GM12878 (cell line): Measurements from ENCODE around the gene NPIPA8. TPM values are rescaled to one million over a fixed set of nuclear protein-coding genes. Genes with fewer than 3 reads are reported as not detected.
"Not testable (repeated sequence)": the region's sequence is repeated elsewhere in the genome, so short reads cannot be mapped to it uniquely, and the experiment has no call there.

Experiments used
- ATAC-seq: fragments of 200-7000 bp; cut with Tn5 transposase; 3 replicates; pipeline ENCODE4 v1.9.1; 2020; ENCODE audit warnings: mild to moderate bottlenecking, moderate library complexity
- Bru-seq: library from RNA; stranded (reverse); fragments of 400-500 nt; gene quantifications from one replicate; lab custom pipeline; 2021; lab: Mats Ljungman, UMichigan
- BruChase-seq, 2 experiments: library from RNA; stranded (reverse); fragments of 400-500 nt; gene quantifications; one replicate each; lab custom pipeline; 2021; lab: Mats Ljungman, UMichigan
- BruUV-seq: library from RNA; stranded (reverse); fragments of 400-500 nt; replicated peaks from 2 replicates; lab custom pipeline; 2021; lab: Mats Ljungman, UMichigan
- CTCF ChIA-PET: fragments of 300-600 bp; sonication (Branson Sonifier 250); formaldehyde crosslinking; extraction: SDS; loops from one replicate; lab custom pipeline; 2021; ENCODE audit warnings: inconsistent platforms; lab: Yijun Ruan, JAX
- POLR2A ChIA-PET: fragments of 350-600 bp; formaldehyde crosslinking; extraction: SDS; loops from one replicate; lab custom pipeline; 2021; ENCODE audit warnings: inconsistent platforms; lab: Charles Lee
- RAD21 ChIA-PET: fragments of 300-600 bp; sonication (Branson Sonifier 250); formaldehyde crosslinking; loops from one replicate; lab custom pipeline; 2023; ENCODE audit warnings: antibody characterized with exemption; ENCODE audit not compliant: unreplicated experiment; lab: Charles Lee
- SMC1A ChIA-PET: fragments of 300-600 bp; sonication (Branson Sonifier 250); formaldehyde crosslinking; loops from one replicate; lab custom pipeline; 2023; ENCODE audit not compliant: unreplicated experiment, uncharacterized antibody; lab: Charles Lee
- DNase-seq: peaks from one replicate; pipeline ENCODE4 v3.0.0-alpha.2; 2011; ENCODE audit warnings: low read depth, low spot score
- FAIRE-seq: peaks from 3 replicates; lab custom pipeline; 2011; peaks lifted over from hg19 to GRCh38; lab: Jason Lieb, UNC
- H2AFZ ChIP-seq: 2 replicates; pipeline ENCODE4 v1.6.0; 2011; ENCODE audit warnings: low read depth, low read length, control low read depth; ENCODE audit not compliant: control insufficient read depth
- H3K27ac ChIP-seq: 2 replicates; pipeline ENCODE4 v1.5.1; 2011; ENCODE audit warnings: control low read depth; ENCODE audit not compliant: control insufficient read depth, insufficient read depth
- H3K27me3 ChIP-seq, 2 experiments: replicated peaks in 1 of 2; 2 replicates each; pipeline versions ENCODE4 v1.6.0 to v1.6.1; 2011; ENCODE audit warnings: low read length in 1 of 2; ENCODE audit not compliant: control insufficient read depth in 2 of 2, insufficient read depth in 2 of 2
- H3K36me3 ChIP-seq, 2 experiments: 2 replicates each; pipeline ENCODE4 v1.5.1; 2011; ENCODE audit warnings: low read length in 1 of 2; ENCODE audit not compliant: control insufficient read depth in 2 of 2, insufficient read depth in 2 of 2
- H3K4me1 ChIP-seq: 2 replicates; pipeline ENCODE4 v1.6.1; 2011; ENCODE audit warnings: mild to moderate bottlenecking, low read length, moderate library complexity, mixed read lengths; ENCODE audit not compliant: control insufficient read depth, insufficient read depth
- H3K4me2 ChIP-seq: 2 replicates; pipeline ENCODE4 v1.6.0; 2011; ENCODE audit warnings: control low read depth; ENCODE audit not compliant: control insufficient read depth, insufficient read depth
- H3K4me3 ChIP-seq: fragments of 200-600 bp; sonication (generic); 2 replicates; pipeline ENCODE4 v1.5.1; 2016
- H3K79me2 ChIP-seq: 2 replicates; pipeline ENCODE4 v1.6.0; 2011; ENCODE audit warnings: low read length; ENCODE audit not compliant: control insufficient read depth, insufficient read depth
- H3K9ac ChIP-seq: 2 replicates; pipeline ENCODE4 v1.8.0; 2011; ENCODE audit warnings: low read length, control low read depth, mixed read lengths; ENCODE audit not compliant: control insufficient read depth, insufficient read depth
- H3K9me3 ChIP-seq: replicated peaks from 3 replicates; pipeline ENCODE4 v1.5.1; 2011; ENCODE audit warnings: mild to moderate bottlenecking, low read length; ENCODE audit not compliant: control insufficient read depth, insufficient read depth
- H4K20me1 ChIP-seq: 2 replicates; pipeline ENCODE4 v1.6.0; 2011; ENCODE audit not compliant: control insufficient read depth, insufficient read depth
- WGBS: methylation state at CpG from one replicate; pipeline ENCODE4 v1.1.6; 2016; ENCODE audit warnings: low lambda C conversion rate; ENCODE audit not compliant: insufficient replicate concordance, insufficient coverage; ENCODE audit errors: missing lambda C conversion rate; 5-methylcytosine and 5-hydroxymethylcytosine counted together
- in situ Hi-C: fragments of 300-500 bp; cut with MboI; formaldehyde crosslinking; loops from 9 replicates; pipeline ENCODE4 v1.14.3; 2018; ENCODE audit warnings: mixed read lengths
- intact Hi-C: fragments of 100-400 bp; cut with micrococcal nuclease; formaldehyde crosslinking; loops from one replicate; pipeline ENCODE4 v1.14.2; 2022; ENCODE audit not compliant: unreplicated experiment
- long read RNA-seq, 2 experiments: library from polyadenylated mRNA; unstranded; transcript quantifications; one replicate each; pipeline ENCODE4 v2.0.0, GENCODE V29; 2019 to 2020
- polyA minus RNA-seq, 3 experiments: library from RNA; depleted of rRNA, polyadenylated mRNA; stranded (reverse); fragments of >200 nt; gene quantifications; 2 replicates each; pipeline ENCODE4 v1.2.3, GENCODE V29; 2011
- polyA plus RNA-seq, 11 experiments: library from polyadenylated mRNA; depleted of rRNA in 4 of 11; unstranded in 6 of 11; stranded (reverse) in 5 of 11; fragments of >200 nt; fragmentation: Nextera tagmentation in 4 of 11; fragmentation: Illumina TruSeq in 1 of 11; extraction: Ambion mirVana in 4 of 11; extraction: Trizol in 1 of 11; gene quantifications; 1 replicate in 1 of 11; 2 replicates in 10 of 11; pipeline versions ENCODE4 v1.2.1 to v1.2.3, GENCODE V29; 2011 to 2016; ENCODE audit warnings: inconsistent platforms in 2 of 11, missing spikeins in 2 of 11, low read depth in 1 of 11
- total RNA-seq, 4 experiments: library from RNA; depleted of rRNA in 3 of 4; stranded (reverse); fragments of >200 nt in 3 of 4; fragmentation: Illumina TruSeq in 1 of 4; extraction: Trizol in 1 of 4; gene quantifications; 2 replicates each; pipeline versions ENCODE4 v1.2.1 to v1.2.3, GENCODE V29; 2013 to 2021

Gene NPIPA8
- total RNA-seq (2013; cell fraction: nucleolus; rRNA removed), result not detected in 2 replicates
- total RNA-seq (2014; rRNA removed) (not detected in 2 replicates), total RNA-seq (2014; rRNA removed; fragmentation: Illumina TruSeq; extraction: Trizol) (not detected in 2 replicates), total RNA-seq (2021) (not detected in 2 replicates), polyA plus RNA-seq (2011; rRNA removed) (0.11 TPM in 1 of 2 replicates, not detected in the other), polyA plus RNA-seq (2014; fragmentation: Illumina TruSeq; extraction: Trizol) (6.3 and 6.6 TPM in 2 replicates), polyA plus RNA-seq (2014; fragmentation: Nextera tagmentation; extraction: Ambion mirVana) (1 to 10 TPM; 2.5 to 2.6 TPM), polyA plus RNA-seq (2014; rRNA removed) (not detected in 2 replicates), polyA plus RNA-seq (2016; fragmentation: Nextera tagmentation; extraction: Ambion mirVana) (not detected), polyA minus RNA-seq (2011; rRNA and poly(A)+ RNA removed) (not detected in 2 replicates), Bru-seq, nascent RNA (not detected), BruChase-seq, experiment 1, labeled RNA remaining after a 6-hour chase (not detected), BruChase-seq, experiment 2, labeled RNA remaining after a 2-hour chase (percentile 21 among the genes with signal in this experiment)
- 18.0 TPM for polyA plus RNA-seq (2011; ENCODE audit: low read depth)
- 5.0 and 7.5 TPM in 2 replicates for polyA plus RNA-seq (2011; cell fraction: cytosol; rRNA removed)
- 0.19 and 0.24 TPM in 2 replicates for polyA plus RNA-seq (2011; cell fraction: nucleus; rRNA removed)
- polyA plus RNA-seq (2012), result not detected in 2 replicates
- not detected in 2 replicates for polyA minus RNA-seq (2011; cell fraction: cytosol; rRNA and poly(A)+ RNA removed)
- polyA minus RNA-seq (2011; cell fraction: nucleus; rRNA and poly(A)+ RNA removed), result not detected in 2 replicates
- long read RNA-seq, experiment 1, result 0 reads
- long read RNA-seq, experiment 2, result 0 reads

DNA sequence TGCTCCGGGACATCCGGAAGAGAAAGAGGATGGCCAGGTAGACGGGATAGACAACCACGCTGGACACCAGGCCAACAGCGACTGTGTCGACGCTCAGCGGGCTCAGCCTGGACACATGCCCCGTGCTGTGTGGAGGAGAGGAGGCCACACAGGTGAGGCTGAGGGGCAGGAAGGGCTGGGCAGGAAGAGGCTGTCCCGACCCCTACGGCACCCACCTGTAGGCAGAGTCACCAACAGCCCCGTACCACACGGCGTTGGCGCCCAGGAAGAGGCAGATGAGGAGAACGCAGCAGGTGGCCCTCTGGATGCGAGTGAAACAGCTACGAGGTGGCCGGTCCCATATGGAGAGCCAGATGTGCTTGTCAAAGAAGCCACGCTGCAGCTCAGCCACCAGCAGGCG lies at the start of gene NPIPA8:
NPIPA8 (minus strand) TSS at position 101 of the 400 bp plus-strand sequence. CDS start 4,074 bp downstream, outside the sequence.
- H3K9me3 ChIP-seq, H3K36me3 ChIP-seq, ATAC-seq, POLR2A ChIA-PET, CTCF ChIA-PET, H3K27me3 ChIP-seq, H3K27ac ChIP-seq, DNase-seq, FAIRE-seq, RAD21 ChIA-PET, H3K79me2 ChIP-seq, in situ Hi-C loops, H3K9ac ChIP-seq, H3K4me3 ChIP-seq, H2AFZ ChIP-seq, intact Hi-C loops, SMC1A ChIA-PET, H3K4me2 ChIP-seq, H3K4me1 ChIP-seq, BruUV-seq, H4K20me1 ChIP-seq: not testable (repeated sequence)
- WGBS, result no CpG with 5 or more reads among the region's 21 CpGs

DNA sequence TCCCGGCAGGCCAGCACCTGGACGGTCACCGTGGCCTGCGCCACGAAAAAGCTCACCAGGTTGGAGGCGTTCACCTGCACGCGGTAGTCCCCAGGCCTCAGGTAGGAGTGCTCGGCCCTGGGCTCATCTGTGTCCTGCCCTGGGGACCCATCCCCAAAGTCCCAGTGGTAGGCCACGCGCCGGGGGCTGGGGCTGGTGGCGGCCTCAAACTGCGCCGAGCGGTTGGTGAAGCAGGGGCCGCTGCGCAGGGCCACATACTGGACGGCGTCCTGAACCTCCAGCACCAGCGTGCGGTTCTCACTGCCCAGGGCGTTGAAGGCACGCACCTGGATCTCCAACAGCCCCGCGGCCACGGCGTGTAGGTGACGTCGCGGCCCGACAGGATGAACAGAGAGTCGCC lies 48.7 kb upstream of the NPIPA8 start:
- in situ Hi-C loops, H3K9ac ChIP-seq, H3K4me3 ChIP-seq, SMC1A ChIA-PET, ATAC-seq, H3K36me3 ChIP-seq, H3K27me3 ChIP-seq, BruUV-seq, FAIRE-seq, H2AFZ ChIP-seq, H4K20me1 ChIP-seq, intact Hi-C loops, H3K27ac ChIP-seq, H3K9me3 ChIP-seq, POLR2A ChIA-PET, H3K4me2 ChIP-seq, H3K79me2 ChIP-seq, RAD21 ChIA-PET, CTCF ChIA-PET, H3K4me1 ChIP-seq, DNase-seq: not testable (repeated sequence)
- no CpG with 5 or more reads among the region's 33 CpGs for WGBS

DNA sequence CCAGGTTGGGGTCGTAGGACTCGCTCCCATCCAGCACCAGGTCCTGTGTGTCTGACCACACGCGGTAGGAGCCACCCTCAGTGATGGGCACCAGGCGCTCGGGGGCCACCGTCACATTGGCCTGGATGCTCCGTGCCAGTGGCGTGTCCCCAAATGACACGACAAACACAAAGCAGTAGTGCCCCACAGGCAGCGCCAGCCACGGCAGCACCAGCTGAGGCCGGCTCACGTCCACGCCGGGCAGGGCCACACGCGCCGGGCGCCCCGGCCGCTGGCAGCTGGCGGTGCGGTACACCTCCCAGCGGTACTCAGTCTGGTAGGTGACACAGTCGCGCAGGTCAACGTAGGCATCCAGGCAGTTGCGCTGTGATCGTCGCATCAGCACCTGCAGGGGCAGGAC lies 48.3 kb upstream of the NPIPA8 start:
- H4K20me1 ChIP-seq, H3K9me3 ChIP-seq, RAD21 ChIA-PET, BruUV-seq, POLR2A ChIA-PET, SMC1A ChIA-PET, H3K36me3 ChIP-seq, H3K27ac ChIP-seq, intact Hi-C loops, H3K4me3 ChIP-seq, H3K4me1 ChIP-seq, H3K27me3 ChIP-seq, H2AFZ ChIP-seq, in situ Hi-C loops, FAIRE-seq, H3K79me2 ChIP-seq, DNase-seq, H3K9ac ChIP-seq, ATAC-seq, H3K4me2 ChIP-seq, CTCF ChIA-PET: not testable (repeated sequence)
- no CpG with 5 or more reads among the region's 31 CpGs for WGBS
